H1 (cell line): ENCODE data around the gene PIK3R6. TPM values are rescaled to one million over a fixed set of nuclear protein-coding genes. Genes with fewer than 3 reads are reported as not detected.

Experiments used
- CTCF ChIA-PET: fragments of 300-600 bp; sonication (Branson Sonifier 250); formaldehyde crosslinking; loops from one replicate; lab custom pipeline; 2021; ENCODE audit not compliant: partially characterized antibody; lab: Charles Lee
- POLR2A ChIA-PET: fragments of 300-600 bp; sonication (Branson Sonifier 250); formaldehyde crosslinking; loops from one replicate; lab custom pipeline; 2021; ENCODE audit warnings: inconsistent platforms; ENCODE audit not compliant: partially characterized antibody; lab: Charles Lee
- DNase-seq, 2 experiments: peaks; one replicate each; pipeline versions ENCODE4 v3.0.0 to v3.0.0-alpha.2; 2010 to 2022; ENCODE audit warnings: low spot score in 2 of 2, low read depth in 1 of 2, mixed read lengths in 1 of 2
- FAIRE-seq: peaks from 2 replicates; lab custom pipeline; 2011; peaks lifted over from hg19 to GRCh38; lab: Jason Lieb, UNC
- H2AFZ ChIP-seq: 2 replicates; pipeline ENCODE4 v1.8.1; 2012; ENCODE audit warnings: low read length, inconsistent platforms
- H2AK5ac ChIP-seq: 2 replicates; pipeline ENCODE4 v1.6.1; 2013; ENCODE audit warnings: low read depth, low read length
- H2BK120ac ChIP-seq: replicated peaks from 2 replicates; pipeline ENCODE3; 2013; ENCODE audit warnings: low read depth, low read length, inconsistent platforms
- H2BK12ac ChIP-seq: 2 replicates; pipeline ENCODE4 v1.6.1; 2013; ENCODE audit warnings: low read depth, low read length
- H2BK15ac ChIP-seq: 2 replicates; pipeline ENCODE4 v1.6.1; 2013; ENCODE audit warnings: low read length
- H2BK20ac ChIP-seq: 2 replicates; pipeline ENCODE4 v1.6.1; 2013; ENCODE audit warnings: low read length
- H2BK5ac ChIP-seq: 2 replicates; pipeline ENCODE4 v1.6.1; 2013; ENCODE audit warnings: low read depth, low read length
- H3K14ac ChIP-seq: 2 replicates; pipeline ENCODE4 v1.6.1; 2013; ENCODE audit warnings: inconsistent platforms; ENCODE audit not compliant: insufficient read length
- H3K18ac ChIP-seq: 2 replicates; pipeline ENCODE4 v1.6.1; 2013; ENCODE audit warnings: low read length; ENCODE audit errors: extremely low read depth
- H3K23ac ChIP-seq: 2 replicates; pipeline ENCODE4 v1.6.1; 2013; ENCODE audit warnings: inconsistent platforms; ENCODE audit not compliant: insufficient read length
- H3K23me2 ChIP-seq: 2 replicates; pipeline ENCODE4 v1.6.1; 2013; ENCODE audit warnings: low read depth, low read length
- H3K27ac ChIP-seq: 2 replicates; pipeline ENCODE4 v1.6.1; 2011; ENCODE audit warnings: low read depth, low read length, inconsistent platforms
- H3K27me3 ChIP-seq, 4 experiments: replicated peaks in 1 of 4; 1 replicate in 1 of 4; 2 replicates in 3 of 4; pipeline versions ENCODE4 v1.6.1 to v1.8.1; 2011 to 2013; ENCODE audit warnings: low read length in 3 of 4, mild to moderate bottlenecking in 3 of 4, inconsistent platforms in 2 of 4, mixed read lengths in 2 of 4, moderate library complexity in 1 of 4; ENCODE audit not compliant: control insufficient read depth in 3 of 4, insufficient read depth in 3 of 4; ENCODE audit errors: extremely low read depth in 1 of 4
- H3K36me3 ChIP-seq, 4 experiments: 2 replicates each; pipeline versions ENCODE4 v1.6.1 to v1.8.1; 2011 to 2013; ENCODE audit warnings: mild to moderate bottlenecking in 4 of 4, low read length in 3 of 4, moderate library complexity in 2 of 4, control low read depth in 1 of 4, inconsistent platforms in 1 of 4; ENCODE audit not compliant: insufficient read depth in 4 of 4, control insufficient read depth in 2 of 4
- H3K4ac ChIP-seq: replicated peaks from 2 replicates; pipeline ENCODE3; 2013; ENCODE audit warnings: low read length, low read depth, mixed read lengths, inconsistent platforms; ENCODE audit not compliant: insufficient read length
- H3K4me1 ChIP-seq, 4 experiments: replicated peaks in 1 of 4; 1 replicate in 1 of 4; 2 replicates in 3 of 4; pipeline versions ENCODE4 v1.6.1 to v1.8.1; 2011 to 2013; ENCODE audit warnings: low read length in 3 of 4, inconsistent platforms in 2 of 4, mixed read lengths in 1 of 4; ENCODE audit not compliant: insufficient read depth in 4 of 4, control insufficient read depth in 3 of 4
- H3K4me2 ChIP-seq, 2 experiments: 2 replicates each; pipeline versions ENCODE4 v1.6.1 to v1.8.1; 2011 to 2013; ENCODE audit warnings: low read depth in 2 of 2, low read length in 2 of 2, control low read depth in 1 of 2, inconsistent platforms in 1 of 2, mild to moderate bottlenecking in 1 of 2; ENCODE audit not compliant: insufficient read depth in 1 of 2
- H3K4me3 ChIP-seq, 4 experiments: fragments of 200-600, 300-600 bp in 1 of 4; sonication (generic), shearing (Covaris generic), sonication (Bioruptor Twin) in 1 of 4; 2 replicates each; pipeline versions ENCODE4 v1.5.1 to v1.8.1; 2011 to 2016; ENCODE audit warnings: low read length in 4 of 4, low read depth in 3 of 4, control low read depth in 2 of 4, inconsistent platforms in 2 of 4, mild to moderate bottlenecking in 2 of 4, mixed read lengths in 1 of 4, moderate library complexity in 1 of 4; ENCODE audit not compliant: insufficient read depth in 2 of 4; ENCODE audit errors: extremely low read depth in 1 of 4
- H3K56ac ChIP-seq: replicated peaks from 2 replicates; pipeline ENCODE3; 2013; ENCODE audit warnings: low read depth, mild to moderate bottlenecking, mixed read lengths, low read length, inconsistent platforms; ENCODE audit not compliant: insufficient read length
- H3K79me1 ChIP-seq: 2 replicates; pipeline ENCODE4 v1.6.1; 2013; ENCODE audit warnings: low read depth, low read length, control low read depth
- H3K79me2 ChIP-seq, 2 experiments: 2 replicates each; pipeline versions ENCODE4 v1.6.1 to v1.8.1; 2012 to 2013; ENCODE audit warnings: low read length in 2 of 2, mild to moderate bottlenecking in 2 of 2, inconsistent platforms in 1 of 2; ENCODE audit not compliant: insufficient read depth in 2 of 2, control insufficient read depth in 1 of 2
- H3K9ac ChIP-seq, 4 experiments: replicated peaks in 1 of 4; 1 replicate in 1 of 4; 2 replicates in 3 of 4; pipeline versions ENCODE4 v1.6.1 to v1.8.1; 2011 to 2013; ENCODE audit warnings: low read depth in 3 of 4, low read length in 3 of 4, control low read depth in 2 of 4, mild to moderate bottlenecking in 2 of 4, moderate library complexity in 2 of 4, inconsistent platforms in 1 of 4; ENCODE audit errors: extremely low read depth in 1 of 4
- H3K9me3 ChIP-seq, 2 experiments: 2 replicates each; pipeline versions ENCODE4 v1.6.1 to v1.8.1; 2012 to 2013; ENCODE audit warnings: mild to moderate bottlenecking in 2 of 2, moderate library complexity in 2 of 2, control low read depth in 1 of 2, inconsistent platforms in 1 of 2, low read depth in 1 of 2, low read length in 1 of 2, mixed read lengths in 1 of 2; ENCODE audit not compliant: insufficient read depth in 2 of 2
- H4K20me1 ChIP-seq, 2 experiments: replicated peaks in 1 of 2; 2 replicates each; pipeline versions ENCODE3 to v1.8.1; 2011 to 2013; ENCODE audit warnings: inconsistent platforms in 2 of 2, low read length in 2 of 2, mild to moderate bottlenecking in 1 of 2; ENCODE audit not compliant: insufficient read depth in 2 of 2, control insufficient read depth in 1 of 2
- H4K5ac ChIP-seq: 2 replicates; pipeline ENCODE4 v1.6.1; 2013; ENCODE audit warnings: low read length, low read depth, mixed read lengths, inconsistent platforms; ENCODE audit not compliant: insufficient read length
- H4K8ac ChIP-seq: 2 replicates; pipeline ENCODE4 v1.8.0; 2013; ENCODE audit warnings: mild to moderate bottlenecking, moderate library complexity, low read length, inconsistent platforms; ENCODE audit not compliant: insufficient read depth; ENCODE audit errors: extremely low read depth
- H4K91ac ChIP-seq: replicated peaks from 2 replicates; pipeline ENCODE3; 2013; ENCODE audit warnings: low read length, mixed read lengths, inconsistent platforms; ENCODE audit not compliant: insufficient read length
- EP300 ChIP-seq, 2 experiments: IDR thresholded peaks; 1 replicate in 1 of 2; 2 replicates in 1 of 2; pipeline ENCODE4 v1.6.1; 2011 to 2012; ENCODE audit warnings: low read depth in 2 of 2, low read length in 2 of 2, mild to moderate bottlenecking in 2 of 2, borderline replicate concordance in 1 of 2, inconsistent platforms in 1 of 2, moderate library complexity in 1 of 2
- PHF8 ChIP-seq: fragments of 200-600 bp; sonication (generic); conservative IDR thresholded peaks from 2 replicates; pipeline ENCODE4 v1.7.1; 2012; ENCODE audit warnings: low read depth, mild to moderate bottlenecking, inconsistent platforms, low read length, moderate library complexity
- WGBS, 2 experiments: shearing (Covaris generic) in 1 of 2; methylation state at CpG; one replicate each; pipeline versions ENCODE4 v1.1.6 to v1.1.7; 2013 to 2015; ENCODE audit warnings: low lambda C conversion rate in 2 of 2, mixed read lengths in 2 of 2, inconsistent platforms in 1 of 2, low coverage in 1 of 2, missing lambda C conversion rate in 1 of 2; ENCODE audit not compliant: insufficient replicate concordance in 2 of 2, insufficient coverage in 1 of 2, insufficient read length in 1 of 2; ENCODE audit errors: extremely low coverage in 1 of 2, missing lambda C conversion rate in 1 of 2; 5-methylcytosine and 5-hydroxymethylcytosine counted together
- polyA plus RNA-seq, 7 experiments: library from polyadenylated mRNA; depleted of rRNA in 3 of 7; stranded (reverse) in 5 of 7; unstranded in 2 of 7; fragments of >200 nt in 5 of 7; fragments of 200-250 nt in 2 of 7; gene quantifications; 1 replicate in 5 of 7; 2 replicates in 1 of 7; 4 replicates in 1 of 7; pipeline versions ENCODE4 v1.2.1 to v1.2.3, GENCODE V29; 2011 to 2013; ENCODE audit warnings: missing spikeins in 2 of 7, mixed read lengths in 2 of 7
- total RNA-seq: library from RNA; stranded (reverse); fragmentation: NEBNext Ultra II Directional; extraction: Animal tissue kit (Norgen Biotek cat#: 25700); gene quantifications from 2 replicates; pipeline ENCODE4 v1.2.1, GENCODE V29; 2021

PIK3R6 gene
- total and polyA plus RNA-seq, 2 of the 8 experiments (the other 6 are each of a cell fraction or from before 2014, with no cell fraction given) = 0.24 to 1.2 TPM

GRCh38 chr17:8841844-8842243 is 25.6 kb downstream of the PIK3R6 start:
- H3K79me1 ChIP-seq = no peaks in the 10 kb centered on the region
- FAIRE-seq = no peak
- H4K20me1 ChIP-seq = no peaks in the 10 kb centered on the region
- no peak overlapping the region for H4K8ac ChIP-seq
- peaks cover 0 to 5% (median 2%) of the 10 kb centered on the region in 4 experiments; a peak in 6 of 7 replicates for H3K4me1 ChIP-seq
- DNase-seq = no peak
- H4K5ac ChIP-seq = no peak overlapping the region
- 78% methylated on average over 4 of the region's 4 CpGs; no CpG with 5 or more reads in 1 of the 2 experiments for WGBS, 2 experiments
- H2BK20ac ChIP-seq = no peak overlapping the region
- no peak overlapping the region for H2BK120ac ChIP-seq
- no peaks in the 10 kb centered on the region for H3K79me2 ChIP-seq
- H3K14ac ChIP-seq = no peak overlapping the region
- no peak overlapping the region for H2BK5ac ChIP-seq
- H3K36me3 ChIP-seq = no peaks in the 10 kb centered on the region
- POLR2A ChIA-PET = interaction anchor here (0.6 kb wide), 1 partner anchor 23 kb away, joined by 3 read pairs; no protein-coding TSS in a partner anchor
- H3K56ac ChIP-seq = no peak overlapping the region
- no peak overlapping the region for H2AK5ac ChIP-seq
- H2AFZ ChIP-seq = no peak overlapping the region
- H3K4ac ChIP-seq = no peak overlapping the region
- H3K23me2 ChIP-seq = no peaks in the 10 kb centered on the region
- H3K27ac ChIP-seq = no peak overlapping the region
- no peak overlapping the region for H3K4me3 ChIP-seq
- no peak overlapping the region for H3K23ac ChIP-seq
- CTCF ChIA-PET = interaction anchor here (1.1 to 2.5 kb wide), 4 partner anchors 24 to 53 kb away, joined by 3 to 9 read pairs (median 5); no protein-coding TSS in a partner anchor
- H2BK12ac ChIP-seq = no peak overlapping the region
- H3K9me3 ChIP-seq = no peaks in the 10 kb centered on the region
- H3K9ac ChIP-seq = no peak overlapping the region
- H2BK15ac ChIP-seq = no peak overlapping the region
- no peak overlapping the region for H3K4me2 ChIP-seq
- H3K27me3 ChIP-seq = no peaks in the 10 kb centered on the region
- no peak overlapping the region for H4K91ac ChIP-seq
- no peak overlapping the region for H3K18ac ChIP-seq
- TF ChIP-seq PHF8 (no peak), EP300 (IDR thresholded peaks at IDR 0.05; ENCODE audit: borderline replicate concordance in 1 of 2, low read depth in 2 of 2, low read length in 2 of 2) (no peak)
